Measurements from ENCODE around the gene UBE2E2. TPM values are rescaled to one million over a fixed set of nuclear protein-coding genes. Genes with fewer than 3 reads are reported as not detected.

UBE2E2 gene
- polyA plus RNA-seq, 1 donor (not counting 4 experiments of a cell fraction or from before 2014, with no cell fraction given) = 63.2 TPM

- Histone ChIP-seq H3K36me3 (ENCODE audit: control insufficient read depth in 2 of 2, extremely low read depth in 1 of 2, insufficient read depth in 2 of 2, low read length in 2 of 2) (no peaks in the 10 kb centered on the region), H3K4me3 (ENCODE audit: control insufficient read depth in 2 of 3, extremely low read depth in 1 of 3, insufficient read depth in 2 of 3, low read depth in 1 of 3, low read length in 3 of 3) (no peak overlapping the region), H4K20me1 (ENCODE audit: control insufficient read depth, extremely low read depth, insufficient read depth, low read length) (no peaks in the 10 kb centered on the region), H3K27me3 (ENCODE audit: control insufficient read depth, extremely low read depth, insufficient read depth, low read length) (no peaks in the 10 kb centered on the region), H3K9me3 (ENCODE audit: control insufficient read depth, low read depth, low read length) (no peaks in the 10 kb centered on the region), H3K9me1 (ENCODE audit: control insufficient read depth, extremely low read depth, insufficient read depth, low read length) (no peaks in the 10 kb centered on the region), H3K27ac (ENCODE audit: control insufficient read depth, insufficient read depth, low read length) (no peak overlapping the region), H3K4me1 (ENCODE audit: control insufficient read depth, extremely low read depth, insufficient read depth, low read length) (peaks cover 2% of the 10 kb centered on the region), H3K9ac (ENCODE audit: control insufficient read depth, extremely low read depth, insufficient read depth, low read length) (no peak overlapping the region), H2AFZ (ENCODE audit: control insufficient read depth, low read length) (no peak overlapping the region), H3K4me2 (ENCODE audit: control insufficient read depth, extremely low read depth, insufficient read depth, low read depth, low read length) (no peak overlapping the region), H3K79me2 (ENCODE audit: control insufficient read depth, insufficient read depth, low read length) (no peaks in the 10 kb centered on the region)
- DNase-seq (ENCODE audit: low read depth, low spot score) (no peak), FAIRE-seq (no peak)
- dilution Hi-C loops (cut with MboI; ENCODE audit: extremely low pct_ligation_motif_present, low sequenced_read_pairs) = no loop called here
- TF ChIP-seq EZH2 (IDR thresholded peaks at IDR 0.05; ENCODE audit: low read length) = no peak
- TF ChIP-seq, protein P1, sequence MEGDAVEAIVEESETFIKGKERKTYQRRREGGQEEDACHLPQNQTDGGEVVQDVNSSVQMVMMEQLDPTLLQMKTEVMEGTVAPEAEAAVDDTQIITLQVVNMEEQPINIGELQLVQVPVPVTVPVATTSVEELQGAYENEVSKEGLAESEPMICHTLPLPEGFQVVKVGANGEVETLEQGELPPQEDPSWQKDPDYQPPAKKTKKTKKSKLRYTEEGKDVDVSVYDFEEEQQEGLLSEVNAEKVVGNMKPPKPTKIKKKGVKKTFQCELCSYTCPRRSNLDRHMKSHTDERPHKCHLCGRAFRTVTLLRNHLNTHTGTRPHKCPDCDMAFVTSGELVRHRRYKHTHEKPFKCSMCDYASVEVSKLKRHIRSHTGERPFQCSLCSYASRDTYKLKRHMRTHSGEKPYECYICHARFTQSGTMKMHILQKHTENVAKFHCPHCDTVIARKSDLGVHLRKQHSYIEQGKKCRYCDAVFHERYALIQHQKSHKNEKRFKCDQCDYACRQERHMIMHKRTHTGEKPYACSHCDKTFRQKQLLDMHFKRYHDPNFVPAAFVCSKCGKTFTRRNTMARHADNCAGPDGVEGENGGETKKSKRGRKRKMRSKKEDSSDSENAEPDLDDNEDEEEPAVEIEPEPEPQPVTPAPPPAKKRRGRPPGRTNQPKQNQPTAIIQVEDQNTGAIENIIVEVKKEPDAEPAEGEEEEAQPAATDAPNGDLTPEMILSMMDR (optimal IDR thresholded peaks at IDR 0.05 in 1 of 3, IDR thresholded peaks at IDR 0.05 in 1 of 3, conservative IDR thresholded peaks at IDR 0.05 in 1 of 3; ENCODE audit: extremely low read depth in 1 of 3, insufficient read depth in 2 of 3, low read length in 3 of 3) = no peak
Observed at GRCh38 chr3:23583980-23584740, 381.0 kb downstream of the UBE2E2 start.

DNA sequence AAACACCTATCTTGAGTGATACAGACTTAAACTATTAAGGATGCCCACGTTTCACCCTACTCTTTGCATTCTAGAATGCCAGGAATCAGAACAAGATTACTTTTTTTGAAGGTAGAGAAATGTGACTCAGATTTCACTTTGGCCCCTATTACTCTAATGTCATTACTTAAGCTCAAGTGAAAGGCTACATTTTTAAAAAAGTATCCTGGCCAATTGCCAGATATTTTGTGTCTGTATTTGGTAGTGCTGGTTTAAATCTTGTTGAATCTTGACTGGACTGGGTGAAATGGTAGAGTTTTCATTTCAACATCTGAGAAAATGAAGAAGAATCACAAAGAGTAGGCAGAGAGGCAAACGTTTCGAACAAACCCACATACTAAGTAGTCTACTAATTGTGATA lies 384.4 kb downstream of the UBE2E2 start:
- dilution Hi-C loops (cut with MboI; ENCODE audit: extremely low pct_ligation_motif_present, low sequenced_read_pairs) = no loop called here
- Histone ChIP-seq H3K27me3 (ENCODE audit: control insufficient read depth, extremely low read depth, insufficient read depth, low read length) (no peaks in the 10 kb centered on the region), H3K79me2 (ENCODE audit: control insufficient read depth, insufficient read depth, low read length) (no peaks in the 10 kb centered on the region), H3K4me3 (ENCODE audit: control insufficient read depth in 2 of 3, extremely low read depth in 1 of 3, insufficient read depth in 2 of 3, low read depth in 1 of 3, low read length in 3 of 3) (no peak overlapping the region), H3K9me3 (ENCODE audit: control insufficient read depth, low read depth, low read length) (no peaks in the 10 kb centered on the region), H3K27ac (ENCODE audit: control insufficient read depth, insufficient read depth, low read length) (no peak overlapping the region), H4K20me1 (ENCODE audit: control insufficient read depth, extremely low read depth, insufficient read depth, low read length) (no peaks in the 10 kb centered on the region), H2AFZ (ENCODE audit: control insufficient read depth, low read length) (no peak overlapping the region), H3K36me3 (ENCODE audit: control insufficient read depth in 2 of 2, extremely low read depth in 1 of 2, insufficient read depth in 2 of 2, low read length in 2 of 2) (no peaks in the 10 kb centered on the region), H3K4me2 (ENCODE audit: control insufficient read depth, extremely low read depth, insufficient read depth, low read depth, low read length) (no peak overlapping the region), H3K9me1 (ENCODE audit: control insufficient read depth, extremely low read depth, insufficient read depth, low read length) (no peaks in the 10 kb centered on the region), H3K4me1 (ENCODE audit: control insufficient read depth, extremely low read depth, insufficient read depth, low read length) (no peaks in the 10 kb centered on the region), H3K9ac (ENCODE audit: control insufficient read depth, extremely low read depth, insufficient read depth, low read length) (no peak overlapping the region)
- DNase-seq (ENCODE audit: low read depth, low spot score) (no peak), FAIRE-seq (no peak)
- TF ChIP-seq, protein P1 (optimal IDR thresholded peaks at IDR 0.05 in 1 of 3, IDR thresholded peaks at IDR 0.05 in 1 of 3, conservative IDR thresholded peaks at IDR 0.05 in 1 of 3; ENCODE audit: extremely low read depth in 1 of 3, insufficient read depth in 2 of 3, low read length in 3 of 3) = no peak
- TF ChIP-seq EZH2 (IDR thresholded peaks at IDR 0.05; ENCODE audit: low read length) = no peak

All from keratinocyte (primary cell).